Muscle of arm (tissue), 12 donors: ENCODE measurements around the gene HDAC4. TPM values are rescaled to one million over a fixed set of nuclear protein-coding genes. Genes with fewer than 3 reads are reported as not detected.
A peak's percentile ranks its signal among the peaks of the same experiment; 100 is the strongest.

ENCODE experiments used
- DNase-seq: peaks from one replicate; pipeline ENCODE4 v3.0.0-alpha.2; 2013
- polyA plus RNA-seq, 12 donors: library from polyadenylated mRNA; unstranded; fragments of 120-200 nt; gene quantifications; one replicate each; pipeline ENCODE4 v1.2.1, GENCODE V29; 2013; ENCODE audit not compliant: insufficient read length in 12 of 12

The HDAC4 gene
- polyA plus RNA-seq, 12 donors, result 10.0 to 23.7 (median 13.5) TPM; not detected in 1

DNA sequence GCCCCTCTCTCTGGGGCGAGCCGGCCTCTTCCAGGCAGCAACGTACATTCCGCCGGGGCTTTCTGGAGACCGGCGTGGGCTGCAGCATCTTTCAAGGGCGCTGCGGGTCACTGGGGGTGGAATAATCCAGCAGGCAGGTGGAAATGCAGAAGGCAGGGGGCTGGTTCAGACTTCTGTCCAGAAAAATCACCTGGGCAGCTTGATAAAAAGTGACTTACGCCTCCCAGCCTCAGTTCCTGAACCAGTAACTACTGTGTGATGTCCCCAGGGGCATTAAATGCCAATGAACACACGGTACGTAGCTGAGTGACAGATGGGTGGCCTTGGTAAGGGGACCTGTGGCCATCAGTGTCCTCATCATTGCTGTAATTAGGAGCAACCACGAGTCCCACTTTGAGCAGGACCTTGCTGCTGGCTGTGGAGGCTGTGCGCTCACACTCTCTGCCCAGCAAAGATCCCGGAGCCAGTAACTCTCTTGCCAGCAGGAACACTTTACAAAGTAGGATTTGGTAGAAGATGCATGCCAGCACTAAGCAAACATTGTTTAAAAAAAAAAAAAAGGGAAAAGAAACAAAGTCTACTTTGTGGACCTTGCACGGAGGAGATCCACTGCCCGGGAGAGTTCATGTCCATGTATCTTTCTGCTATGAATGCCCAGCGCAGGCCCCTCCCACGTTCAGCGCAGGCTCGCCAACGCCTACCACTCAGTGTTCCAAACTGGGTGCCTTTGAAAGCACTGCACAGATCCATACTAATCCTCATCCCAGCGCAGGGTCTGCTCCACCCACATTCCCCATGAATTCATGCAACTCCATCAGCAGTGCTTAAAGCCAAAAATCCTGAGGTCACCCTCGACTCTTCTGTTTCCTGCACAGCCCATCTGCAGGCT is 177.3 kb downstream of the HDAC4 start:
- peak; percentile 79 for DNase-seq

DNA sequence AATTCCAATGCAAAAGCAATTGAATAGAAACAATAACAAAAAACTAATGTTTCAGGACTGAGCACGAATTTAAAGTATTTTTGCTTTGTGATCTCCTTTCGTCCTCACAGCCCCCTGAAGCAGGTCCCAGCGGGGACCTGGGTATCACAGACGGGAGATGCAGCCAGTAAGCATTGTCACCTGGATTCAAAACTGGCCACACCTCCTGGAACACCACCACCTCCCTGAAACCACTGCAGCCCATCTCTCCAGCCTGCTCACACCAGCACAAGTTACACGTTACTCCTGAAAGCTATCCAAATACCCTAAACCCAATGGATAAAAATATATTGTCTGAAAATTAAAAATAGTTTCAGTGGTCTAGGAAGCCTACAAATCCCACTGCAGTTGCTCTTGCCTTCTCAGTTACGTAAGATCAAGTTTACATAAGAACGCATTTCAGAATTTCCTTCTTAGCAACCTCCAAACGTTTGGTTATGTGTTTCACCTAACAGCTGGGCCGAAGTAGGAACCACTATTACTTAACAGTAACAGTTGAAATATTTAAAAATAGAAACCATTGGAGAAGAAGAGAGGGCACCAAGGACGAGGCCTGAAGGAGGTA is 178.0 kb downstream of the HDAC4 start:
- no peak for DNase-seq

DNA sequence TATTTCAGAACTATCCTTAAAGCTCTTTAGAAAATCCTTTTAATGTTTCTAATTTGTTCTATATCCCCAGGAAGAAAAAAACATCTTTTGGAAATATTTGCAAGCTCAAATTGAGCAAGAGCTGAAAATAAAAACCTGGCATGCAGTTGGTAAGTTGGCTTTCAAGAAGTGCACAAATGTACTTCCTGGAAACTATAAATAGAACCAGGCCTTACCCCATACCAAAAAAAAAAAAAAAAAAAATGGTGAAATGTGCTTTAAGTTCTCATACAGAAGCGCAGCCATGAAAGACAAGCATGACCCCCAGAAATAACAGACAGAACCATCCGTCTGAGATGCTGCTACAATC is 178.5 kb downstream of the HDAC4 start:
- no peak for DNase-seq

DNA sequence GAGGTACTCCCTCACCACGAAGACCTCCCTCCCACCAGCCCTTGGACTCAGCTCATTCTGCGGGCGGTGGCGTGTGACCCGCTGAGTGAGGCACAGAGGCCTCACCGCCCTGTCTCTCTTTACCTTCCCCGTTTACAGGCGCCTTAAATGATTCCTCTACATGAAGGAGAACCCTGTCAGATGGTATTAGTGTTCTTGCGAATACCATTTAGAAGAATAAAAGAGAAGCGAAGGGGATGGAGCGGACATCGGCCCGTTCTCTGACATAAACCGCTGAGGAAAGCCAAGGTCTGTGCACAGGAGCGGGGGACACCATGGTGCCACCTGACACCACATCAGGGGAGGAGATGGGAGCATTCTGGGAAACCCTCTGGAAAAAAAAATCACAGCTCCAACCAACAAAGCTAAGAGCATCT is 179.8 kb downstream of the HDAC4 start:
- DNase-seq, result no peak

DNA sequence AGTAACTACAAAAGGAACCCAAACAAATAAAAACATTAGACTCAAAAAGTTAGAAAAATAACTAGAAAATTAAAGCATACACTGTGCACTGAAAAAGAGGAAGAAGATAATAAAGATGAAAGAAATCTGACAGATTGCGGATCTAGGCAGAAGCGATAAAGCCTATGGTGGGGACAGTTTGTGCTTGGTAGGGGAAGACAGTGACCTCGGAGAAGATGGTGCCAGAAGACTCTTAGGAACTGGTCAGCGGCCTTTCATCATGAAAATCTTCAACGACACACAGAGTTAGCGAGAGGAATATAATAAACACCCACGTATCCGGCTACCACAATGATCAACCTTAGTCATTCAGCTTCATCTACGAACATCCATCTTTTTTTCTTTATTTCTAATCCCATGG is 180.5 kb downstream of the HDAC4 start:
- DNase-seq, result no peak

DNA sequence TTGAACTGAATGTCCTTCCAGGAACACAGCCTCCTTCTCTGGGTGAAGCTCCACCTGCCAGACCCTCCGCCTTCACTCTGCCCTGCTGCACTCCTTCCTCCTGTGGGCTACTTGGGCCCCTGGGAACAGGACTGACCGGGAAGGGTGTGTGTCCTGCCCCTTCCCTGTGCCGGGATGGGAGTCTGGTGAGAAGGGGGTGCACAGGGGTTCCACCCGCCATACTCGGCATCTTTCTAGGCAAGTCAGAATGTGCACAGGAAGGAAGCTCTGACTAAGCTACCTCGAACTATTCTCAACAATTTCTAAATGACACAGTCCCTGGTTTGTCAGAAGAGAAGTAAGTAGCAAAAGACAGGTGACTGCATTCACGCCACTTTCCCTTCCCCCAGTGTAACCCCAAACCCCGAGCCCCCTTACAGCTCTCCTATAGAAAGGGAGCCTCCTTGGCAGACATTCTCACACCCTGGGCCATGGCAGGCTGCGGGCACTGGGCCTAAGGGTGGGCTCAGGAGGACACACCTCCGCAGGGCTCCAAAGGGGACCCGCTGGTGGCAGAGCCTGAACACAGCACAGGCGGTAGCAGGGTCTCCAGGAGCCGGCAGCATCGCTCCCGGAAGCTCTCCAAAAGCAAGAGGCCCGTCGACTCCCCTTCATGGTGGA is 184.1 kb downstream of the HDAC4 start:
- no peak for DNase-seq

DNA sequence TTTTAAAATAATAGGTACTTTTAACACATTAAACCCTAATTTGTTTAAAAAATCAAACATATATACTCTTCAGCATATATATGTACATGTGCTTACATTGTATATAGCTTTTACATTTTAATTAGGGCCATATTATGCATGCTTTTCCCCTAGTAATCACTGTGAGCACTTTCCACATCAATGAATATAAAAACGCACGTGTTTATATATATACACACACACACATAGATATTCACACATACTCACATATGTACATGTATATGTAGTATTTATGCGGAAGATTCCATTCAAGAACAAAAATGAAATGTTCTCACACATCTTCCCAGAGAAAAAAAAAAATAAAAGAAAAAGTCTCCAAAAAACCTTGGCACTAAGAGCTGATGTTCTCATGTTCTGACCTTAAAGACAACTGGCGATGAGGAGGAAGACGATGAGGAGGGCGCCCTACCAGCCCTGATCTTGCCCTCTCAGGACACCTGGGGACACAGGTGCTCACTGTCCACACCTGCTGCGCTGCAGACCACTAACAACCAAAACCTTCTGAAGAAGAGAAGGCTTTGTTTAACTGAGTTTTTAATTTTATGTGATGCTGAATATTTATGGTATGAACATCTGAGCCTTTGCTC is 184.7 kb downstream of the HDAC4 start:
- no peak for DNase-seq

DNA sequence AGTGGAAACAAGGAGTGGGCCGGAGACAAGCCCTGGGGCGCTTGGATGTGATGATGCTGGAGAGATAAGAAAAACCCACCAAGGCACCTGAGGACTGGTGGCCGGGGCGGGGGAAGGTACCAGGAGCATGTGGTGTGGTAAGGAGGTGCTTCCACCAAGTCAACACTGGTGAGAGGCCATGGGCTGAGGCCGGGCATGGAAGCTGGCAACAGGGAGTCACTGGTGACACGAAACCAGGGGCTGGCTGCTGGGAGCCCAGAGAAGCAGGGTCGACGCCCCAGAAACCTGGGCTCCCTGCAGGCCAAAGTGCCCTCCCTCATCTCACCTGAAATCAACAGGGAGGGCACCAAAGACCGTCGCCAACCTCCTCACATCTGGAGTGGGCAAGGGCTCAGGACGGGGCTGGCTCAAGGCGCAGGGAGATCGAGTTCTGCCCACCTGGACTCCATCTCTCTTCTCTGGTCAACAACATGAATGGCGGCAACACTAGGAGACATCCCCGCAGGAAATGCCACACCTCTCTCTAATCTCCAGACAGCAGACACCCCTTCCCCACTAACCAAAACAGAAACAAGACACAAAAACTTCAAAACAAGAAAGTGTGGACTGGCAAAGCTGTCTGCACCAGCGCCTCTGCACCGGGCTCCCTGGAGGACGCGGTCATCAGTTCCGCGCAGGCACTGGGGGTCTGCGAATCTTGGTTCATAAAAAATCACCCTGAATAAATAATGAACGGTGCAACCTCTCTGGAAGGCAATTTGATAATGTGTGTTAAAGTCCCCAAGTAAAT is 185.5 kb downstream of the HDAC4 start:
- no peak for DNase-seq

DNA sequence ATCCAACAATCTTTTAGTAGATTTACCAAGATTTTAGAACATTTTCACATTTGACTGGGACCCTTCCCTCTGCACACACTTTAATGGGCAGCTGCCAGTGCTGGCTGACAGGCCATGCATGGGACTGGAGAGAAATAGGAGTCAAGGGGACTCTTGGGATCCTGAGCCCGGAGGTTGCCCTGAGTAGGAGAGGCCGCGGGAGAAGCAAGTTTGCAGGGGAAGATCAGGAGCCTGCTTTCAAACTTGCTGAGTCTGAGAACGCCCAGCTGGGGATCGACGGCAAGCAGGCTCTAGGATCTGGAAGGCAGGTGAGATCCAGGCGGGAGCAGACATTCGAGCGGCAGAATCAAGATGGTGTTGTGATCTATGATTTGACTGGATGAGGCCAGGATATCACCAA is 186.1 kb downstream of the HDAC4 start:
- no peak for DNase-seq

DNA sequence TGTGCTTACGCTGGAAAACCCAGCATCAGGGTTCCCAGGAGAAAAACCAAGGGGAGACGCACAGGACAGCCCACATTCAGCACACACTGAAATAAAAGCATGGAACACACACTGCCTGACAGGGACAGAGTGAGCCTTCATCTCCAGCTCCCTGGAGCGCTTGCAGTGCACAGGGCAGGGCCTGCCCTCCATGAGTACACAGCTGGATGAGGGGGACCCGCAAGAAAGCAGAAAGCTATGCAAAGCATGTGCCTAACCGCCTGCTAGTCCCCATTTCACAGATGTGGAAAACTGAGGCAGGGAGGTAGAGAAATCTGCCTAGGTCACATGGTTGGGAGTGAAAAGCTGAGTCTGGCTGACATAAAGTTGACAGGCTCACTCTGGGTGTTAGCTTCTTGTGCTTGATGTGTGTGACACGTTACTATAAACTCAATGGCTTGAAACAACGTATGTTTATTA is 187.1 kb downstream of the HDAC4 start:
- no peak for DNase-seq

DNA sequence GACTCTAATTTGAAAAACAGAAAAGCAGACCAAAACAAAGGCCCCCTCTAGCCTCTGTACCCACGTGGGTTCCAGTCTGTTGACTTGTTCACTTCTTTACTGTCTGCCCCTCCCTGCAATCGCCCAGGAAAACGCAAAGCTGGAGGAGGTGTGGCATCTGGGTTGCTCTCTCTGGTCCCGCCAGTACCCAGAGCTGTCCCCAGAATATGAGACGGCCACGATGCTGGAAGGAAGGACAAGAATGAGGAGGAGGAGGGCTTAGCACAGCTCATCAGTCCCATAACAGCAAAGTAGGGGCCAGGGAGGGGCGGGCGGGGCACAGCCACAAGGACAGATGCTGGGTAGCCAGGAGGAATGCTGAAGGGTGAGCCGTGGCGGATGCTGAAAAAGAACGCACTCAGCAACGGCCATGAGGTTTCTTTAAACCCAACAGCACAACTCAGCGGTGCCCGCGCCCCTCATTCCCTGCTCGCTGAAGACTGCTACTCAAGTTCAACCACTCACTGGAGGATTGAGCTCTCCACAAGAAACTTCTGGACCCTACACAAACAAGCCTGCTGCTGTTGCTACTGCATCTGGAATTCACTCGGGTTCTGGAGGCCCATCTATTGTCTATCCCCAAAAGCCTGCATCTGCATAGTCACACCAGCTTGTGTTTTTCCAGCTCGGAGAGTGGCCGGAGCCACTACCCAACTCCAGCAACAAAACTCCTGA is 187.7 kb downstream of the HDAC4 start:
- DNase-seq, result no peak

DNA sequence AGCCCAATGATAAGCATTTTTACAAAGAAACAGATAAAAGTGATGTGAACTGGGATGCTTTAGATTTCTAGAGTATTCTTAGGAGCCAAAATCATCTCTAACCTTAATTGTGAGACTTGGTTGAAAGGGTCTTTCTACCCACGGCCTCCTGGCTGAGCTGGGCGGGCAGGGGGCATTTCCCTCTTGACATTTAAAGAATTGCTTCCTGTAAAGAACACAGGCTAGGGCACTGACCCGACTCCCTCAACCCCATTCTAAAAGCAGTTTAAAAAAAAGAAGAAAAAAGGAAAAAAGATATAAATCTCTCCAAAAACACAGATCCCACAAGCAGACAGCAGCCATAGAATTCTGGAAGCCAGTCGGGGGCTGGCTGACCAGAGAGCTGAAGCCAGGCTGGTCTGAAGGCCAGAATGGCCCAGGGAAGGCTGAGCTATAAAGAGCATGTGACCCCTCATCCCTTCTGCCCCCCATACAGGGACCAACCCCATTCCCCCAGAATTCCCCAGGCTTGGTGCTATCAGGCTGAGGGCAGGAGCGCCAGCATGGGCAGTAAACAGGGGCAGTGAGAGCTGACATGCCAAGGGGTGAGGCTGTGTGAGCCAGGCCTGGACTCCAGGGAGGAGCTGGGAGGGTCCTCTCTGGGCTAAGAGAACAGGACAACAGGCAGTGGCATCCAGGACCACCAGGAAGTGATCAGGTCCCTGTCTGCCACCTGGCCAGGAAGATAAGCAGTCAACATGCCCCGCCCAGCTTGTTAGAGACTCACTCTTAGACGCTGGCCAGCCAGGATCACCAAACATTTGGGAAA is 188.5 kb downstream of the HDAC4 start:
- no peak for DNase-seq

DNA sequence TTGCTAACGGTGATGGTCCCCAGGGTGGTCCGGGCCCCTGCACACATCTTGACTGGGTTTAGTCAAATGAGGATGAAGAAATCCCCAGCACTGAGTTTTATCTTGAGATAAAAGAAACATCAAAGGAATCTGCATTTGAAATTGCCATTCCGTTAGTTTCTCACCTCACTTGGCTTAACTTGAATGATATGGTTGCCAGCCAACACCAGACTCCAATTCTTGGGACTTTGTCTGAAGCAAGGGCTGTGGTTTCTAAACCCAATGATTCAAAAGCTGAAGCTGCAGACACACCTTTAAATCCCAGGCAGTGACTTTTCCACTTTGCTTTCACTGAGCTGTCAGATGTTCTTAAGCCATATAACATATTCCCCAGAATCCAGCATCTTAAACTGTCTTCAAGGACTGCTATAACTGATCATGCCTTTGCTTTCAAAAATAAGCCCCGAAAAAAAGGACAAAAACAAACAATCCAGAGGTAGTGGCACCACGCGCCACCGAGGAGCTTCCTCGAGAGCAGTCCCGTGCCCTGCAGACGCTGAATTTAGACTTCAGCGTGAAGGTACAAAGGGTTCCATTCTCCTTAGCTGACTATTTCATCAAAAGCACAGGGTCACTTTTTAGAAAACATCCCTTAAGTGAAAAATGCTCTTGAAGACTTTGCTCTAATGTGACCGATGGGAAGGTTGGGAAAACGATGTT is 189.3 kb downstream of the HDAC4 start:
- DNase-seq, result no peak

DNA sequence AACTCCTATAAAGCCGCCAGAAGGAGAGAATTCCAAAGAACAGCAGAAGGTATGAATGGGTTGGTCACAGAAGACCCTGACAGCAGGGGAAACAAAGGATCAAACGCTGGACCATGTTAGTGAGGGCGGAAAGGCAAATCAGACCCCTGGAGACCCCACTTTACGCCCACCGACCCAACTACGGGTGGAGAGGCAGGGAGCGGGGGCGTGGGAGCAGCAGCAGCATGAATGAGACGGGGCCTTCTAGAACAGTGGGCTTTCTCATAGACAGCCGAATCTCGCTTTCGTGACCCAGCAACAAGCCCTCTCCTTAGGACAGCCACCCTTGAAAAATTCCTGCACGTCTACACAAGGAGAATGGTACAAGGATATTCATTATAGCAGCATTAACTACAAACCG is 191.0 kb downstream of the HDAC4 start:
- DNase-seq, result no peak

DNA sequence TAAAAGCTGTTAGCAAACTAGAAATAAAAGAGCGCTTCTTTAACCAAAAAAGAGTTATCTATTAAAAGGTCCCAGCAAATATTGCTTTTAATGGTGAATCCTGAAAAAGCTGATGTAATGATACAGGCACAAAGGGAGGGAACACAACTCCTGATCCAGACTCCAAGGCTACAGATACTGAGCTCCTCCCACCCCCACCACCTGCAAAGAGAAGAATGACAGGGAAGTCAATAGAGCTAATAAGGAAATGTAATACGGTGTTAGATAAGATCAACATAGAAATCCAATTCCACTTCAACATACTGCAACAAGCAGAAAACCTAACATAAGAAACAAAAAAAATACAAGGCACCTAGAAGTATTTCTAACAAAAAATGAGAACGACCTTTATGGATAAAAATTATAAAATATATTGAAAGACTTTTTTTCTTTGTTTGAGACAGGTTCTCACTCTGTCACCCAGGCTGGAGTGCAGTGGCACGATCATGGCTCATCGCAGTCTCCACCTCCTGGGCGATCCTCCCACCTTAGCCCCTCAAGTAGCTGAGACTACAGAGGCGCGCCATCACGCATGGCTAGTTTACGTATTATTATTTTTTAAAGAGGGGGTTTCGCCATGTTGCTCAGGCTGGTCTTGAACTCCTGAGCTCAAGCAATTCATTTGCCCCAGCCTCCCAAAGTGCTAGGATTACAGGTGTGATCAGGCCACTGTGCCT is 192.2 kb downstream of the HDAC4 start:
- DNase-seq, result no peak

DNA sequence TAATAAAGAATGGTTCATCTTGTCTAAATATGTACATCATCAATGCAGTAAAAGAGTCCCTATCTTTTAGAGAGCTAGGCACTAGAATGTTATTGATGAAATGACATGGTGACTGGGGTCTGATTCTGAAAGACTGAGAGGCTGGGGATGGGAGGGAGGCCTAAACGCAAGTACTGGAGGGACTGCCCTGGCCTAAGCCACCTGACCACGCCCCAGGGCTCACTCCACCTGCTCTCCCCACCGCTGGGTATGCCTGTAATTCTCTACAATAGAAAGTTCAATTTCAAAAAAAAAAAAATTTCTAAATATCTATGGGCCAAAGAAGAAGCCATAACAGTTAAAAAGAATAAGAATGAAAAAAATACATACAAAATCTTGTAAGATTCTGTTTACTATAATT is 194.0 kb downstream of the HDAC4 start:
- no peak for DNase-seq

DNA sequence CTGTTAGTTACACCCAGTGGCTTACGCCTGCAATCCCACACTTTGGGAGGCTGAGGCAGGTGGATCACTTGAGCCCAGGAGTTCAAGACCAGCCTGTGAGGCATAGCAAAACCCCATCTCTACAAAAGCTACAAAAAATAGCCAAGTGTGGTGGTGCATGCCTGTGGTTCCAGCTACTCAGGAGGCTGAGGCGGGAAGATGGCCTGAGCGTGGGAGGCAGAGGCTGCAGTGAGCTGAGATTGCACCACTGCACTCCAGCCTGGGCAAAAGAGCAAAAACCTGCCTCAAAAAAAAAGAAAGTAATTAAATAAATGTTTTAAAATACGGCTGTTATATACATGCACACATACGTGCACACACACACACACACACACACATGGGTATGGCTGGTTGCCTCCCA is 194.8 kb downstream of the HDAC4 start:
- no peak for DNase-seq

DNA sequence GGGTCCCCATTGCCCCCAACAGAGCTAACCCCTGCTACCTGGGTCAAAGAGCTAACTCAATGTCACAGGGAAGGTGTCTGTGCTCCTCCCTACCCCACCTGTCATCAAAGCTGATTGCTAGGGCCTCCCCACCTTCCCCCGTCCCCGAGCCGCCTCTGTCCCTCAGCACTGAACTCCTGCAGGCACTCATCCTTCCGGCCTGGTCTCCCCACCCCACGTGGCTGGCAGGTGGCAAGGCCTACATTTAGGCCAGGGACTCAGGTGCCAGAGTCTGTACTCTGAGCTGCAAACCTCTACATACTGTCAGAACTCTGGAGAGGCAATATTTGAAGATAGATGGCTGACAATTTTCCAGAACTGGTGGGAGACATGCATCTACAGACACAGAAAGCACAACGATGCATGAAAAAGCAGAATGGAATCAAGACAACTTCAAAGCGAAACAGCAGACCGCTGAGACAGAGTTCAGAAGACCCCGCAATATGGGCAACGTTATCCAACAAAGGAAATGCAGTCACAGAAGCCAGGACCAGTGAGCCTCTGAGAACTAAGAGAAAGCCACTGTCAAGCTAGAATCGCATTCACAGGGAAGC is 195.8 kb downstream of the HDAC4 start:
- DNase-seq, result no peak
